PC-9 (cell line): ENCODE data around the gene DCP2.

ENCODE experiments used
- CTCF ChIP-seq: fragments of 200-600 bp; sonication (generic); conservative IDR thresholded peaks from 2 replicates; pipeline ENCODE4 v1.6.1; 2017; ENCODE audit warnings: mixed run types, antibody characterized with exemption, mild to moderate bottlenecking, moderate library complexity
- EZH2 ChIP-seq: fragments of 200-600 bp; sonication (generic); IDR thresholded peaks from 2 replicates; pipeline ENCODE4 v1.8.0; 2017; ENCODE audit warnings: antibody characterized with exemption, low read depth

GRCh38 chr5:113060408-113061025, 83.9 kb downstream of the DCP2 start:
- TF ChIP-seq CTCF (no peak), EZH2 (no peak)
